PC-3 (cell line): ENCODE results near the gene LIMS1.
"Not testable (repeated sequence)": the region's sequence is repeated elsewhere in the genome, so short reads cannot be mapped to it uniquely, and the experiment has no call there.

Experiments
- CTCF ChIP-seq: fragments of 300-600 bp; sonication (generic); conservative IDR thresholded peaks from 2 replicates; pipeline ENCODE4 v1.5.1; 2017; ENCODE audit warnings: antibody characterized with exemption, low read depth, mild to moderate bottlenecking, low read length
- EZH2 ChIP-seq: fragments of 300-600 bp; sonication (generic); IDR thresholded peaks from one replicate; pipeline ENCODE4 v1.6.1; 2017; ENCODE audit warnings: antibody characterized with exemption, mild to moderate bottlenecking, low read length; ENCODE audit not compliant: unreplicated experiment

- not testable (repeated sequence) for TF ChIP-seq CTCF, EZH2
Observed at GRCh38 chr2:108678198-108678651, 144.0 kb downstream of the LIMS1 start.
